Activated CD4-positive, CD25-positive, alpha-beta regulatory T cell (primary cell): ENCODE results near the gene RAP1GAP2.
"Not testable (repeated sequence)": the region's sequence is repeated elsewhere in the genome, so short reads cannot be mapped to it uniquely, and the experiment has no call there.

Experiments
- DNase-seq, 4 experiments: peaks; one replicate each; lab custom pipeline; 2025; lab: John Stamatoyannopoulos, UW

Gene RAP1GAP2

GRCh38 chr17:2883544-2884213, 87.4 kb downstream of the RAP1GAP2 start:
- no peak for DNase-seq

- no peak for DNase-seq
Observed at GRCh38 chr17:2885733-2886132, 89.5 kb downstream of the RAP1GAP2 start.

GRCh38 chr17:2888326-2888725, 92.1 kb downstream of the RAP1GAP2 start:
- DNase-seq: no peak

- DNase-seq: no peak
Observed at GRCh38 chr17:2889256-2889655, 93.0 kb downstream of the RAP1GAP2 start.

- DNase-seq: not testable (repeated sequence)
Observed at GRCh38 chr17:2890778-2891177, 94.5 kb downstream of the RAP1GAP2 start.

- no peak for DNase-seq
Observed at GRCh38 chr17:2892305-2892971, 96.2 kb downstream of the RAP1GAP2 start.

GRCh38 chr17:2893422-2893914, 97.2 kb downstream of the RAP1GAP2 start:
- DNase-seq: no peak

- no peak for DNase-seq
Observed at GRCh38 chr17:2894782-2895181, 98.5 kb downstream of the RAP1GAP2 start.

GRCh38 chr17:2897605-2898004, 101.4 kb downstream of the RAP1GAP2 start:
- DNase-seq: no peak

- no peak for DNase-seq
Observed at GRCh38 chr17:2898255-2898926, 102.2 kb downstream of the RAP1GAP2 start.

GRCh38 chr17:2899906-2900305, 103.7 kb downstream of the RAP1GAP2 start:
- DNase-seq: no peak

- DNase-seq: no peak
Observed at GRCh38 chr17:2900842-2901241, 104.6 kb downstream of the RAP1GAP2 start.

GRCh38 chr17:2901582-2901981, 105.3 kb downstream of the RAP1GAP2 start:
- no peak for DNase-seq

GRCh38 chr17:2902546-2902945, 106.3 kb downstream of the RAP1GAP2 start:
- no peak for DNase-seq

- no peak for DNase-seq
Observed at GRCh38 chr17:2903193-2903974, 107.1 kb downstream of the RAP1GAP2 start.

GRCh38 chr17:2904135-2904534, 107.9 kb downstream of the RAP1GAP2 start:
- DNase-seq: no peak

GRCh38 chr17:2905269-2905668, 109.0 kb downstream of the RAP1GAP2 start:
- DNase-seq: no peak

- no peak for DNase-seq
Observed at GRCh38 chr17:2905696-2906501, 109.7 kb downstream of the RAP1GAP2 start.

GRCh38 chr17:2906901-2907300, 110.7 kb downstream of the RAP1GAP2 start:
- DNase-seq: no peak

GRCh38 chr17:2909175-2909845, 113.1 kb downstream of the RAP1GAP2 start:
- no peak for DNase-seq

GRCh38 chr17:2909846-2910234, 113.6 kb downstream of the RAP1GAP2 start:
- no peak for DNase-seq
